GM18870 (cell line): Measurements from ENCODE around the gene TMIGD1.
"Not testable (repeated sequence)": the region's sequence is repeated elsewhere in the genome, so short reads cannot be mapped to it uniquely, and the experiment has no call there.

Experiments
- ATAC-seq: cut with Tn5 transposase; IDR thresholded peaks from one replicate; pipeline ENCODE4 v1.9.1; 2021; ENCODE audit warnings: moderate library complexity; ENCODE audit not compliant: unreplicated experiment

Gene TMIGD1

DNA sequence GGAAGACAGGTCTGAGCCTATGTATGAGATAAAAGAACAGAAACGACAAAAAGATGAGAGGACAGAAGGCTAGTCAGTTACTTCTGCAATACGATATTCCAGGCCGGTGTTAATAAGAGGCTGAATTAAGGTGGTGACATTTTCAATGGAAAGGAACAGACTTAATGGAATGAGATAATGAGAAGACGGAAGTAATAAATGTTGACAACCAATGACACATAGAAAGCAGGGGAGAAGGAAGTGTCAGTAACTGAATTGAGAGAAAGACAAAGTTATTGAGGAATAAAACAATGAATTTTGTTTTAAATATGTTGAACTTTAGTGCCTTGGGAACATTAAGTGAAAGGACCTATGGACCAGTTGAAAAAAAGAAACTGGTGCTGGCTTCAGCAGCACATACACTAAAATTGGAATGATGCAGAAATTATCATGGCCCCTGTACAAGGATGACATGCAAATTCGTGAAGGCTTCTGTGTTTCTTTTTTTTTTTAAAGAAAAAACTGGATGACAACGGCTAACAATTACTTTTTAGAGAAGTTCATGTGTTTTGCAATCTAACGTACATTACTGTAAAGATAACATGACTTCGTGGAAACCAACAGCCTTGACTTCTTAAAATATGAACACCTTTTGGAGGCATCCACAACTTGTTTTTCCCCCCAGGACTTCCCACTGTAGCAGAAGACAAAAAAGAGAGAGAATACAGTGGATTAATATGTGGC lies 26.4 kb upstream of the TMIGD1 start:
- ATAC-seq, result no peak

DNA sequence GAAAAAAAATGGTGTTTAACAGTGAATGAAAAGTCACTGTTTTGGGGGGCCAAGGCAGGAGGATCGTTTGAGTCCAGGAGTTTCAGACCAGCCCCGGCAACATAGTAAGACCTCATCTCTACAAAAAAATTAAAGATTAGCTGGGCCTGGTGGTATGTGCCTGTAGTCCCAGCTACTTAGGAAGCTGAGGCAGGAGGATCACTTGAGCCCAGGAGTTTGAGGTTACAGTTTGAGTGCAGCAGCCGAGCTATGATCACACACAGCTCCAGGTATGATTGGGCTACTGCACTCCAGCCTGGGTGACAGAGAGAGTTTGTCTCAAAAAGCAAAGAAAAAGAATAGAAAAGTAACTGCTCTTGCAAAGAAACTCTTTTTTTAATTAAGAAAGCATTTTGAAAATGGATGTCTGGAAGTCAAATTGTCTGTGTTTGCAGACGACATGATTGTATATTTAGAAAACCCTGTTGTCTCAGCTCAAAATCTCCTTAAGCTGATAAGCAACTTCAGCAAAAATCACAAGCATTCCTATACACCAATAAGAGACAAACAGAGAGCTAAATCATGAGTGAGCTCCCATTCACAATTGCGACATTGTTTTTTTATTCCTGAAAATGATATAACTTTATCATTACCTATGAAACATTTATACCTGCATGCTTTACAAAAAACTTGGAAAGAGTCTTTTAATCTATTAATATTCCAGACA lies 24.4 kb upstream of the TMIGD1 start:
- no peak for ATAC-seq

GRCh38 chr17:30357476-30357875 lies 23.6 kb upstream of the TMIGD1 start:
- ATAC-seq, result no peak

- no peak for ATAC-seq
Measured at GRCh38 chr17:30354701-30355100, 20.8 kb upstream of the TMIGD1 start.

GRCh38 chr17:30352240-30352814 lies 18.5 kb upstream of the TMIGD1 start:
- no peak for ATAC-seq

- ATAC-seq, result no peak
Measured at GRCh38 chr17:30351735-30352134, 17.9 kb upstream of the TMIGD1 start.

DNA sequence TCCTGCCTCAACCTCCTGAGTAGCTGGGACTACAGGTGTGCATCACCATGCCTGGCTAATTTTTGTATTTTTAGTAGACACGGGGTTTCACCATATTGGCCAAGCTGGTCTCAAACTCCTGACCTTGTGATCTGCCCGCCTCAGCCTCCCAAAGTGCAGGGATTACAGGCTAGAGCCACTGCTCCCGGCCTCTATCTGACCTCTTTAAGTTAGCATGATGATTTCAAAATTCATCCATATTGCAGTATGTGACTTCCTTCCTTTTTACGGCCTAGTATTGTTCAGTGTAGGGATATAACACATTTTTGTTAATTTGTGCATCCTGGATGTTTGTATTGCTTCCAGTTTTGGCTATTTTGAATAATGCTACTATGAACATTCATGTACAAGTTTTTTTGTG lies 17.4 kb upstream of the TMIGD1 start:
- ATAC-seq, result not testable (repeated sequence)

DNA sequence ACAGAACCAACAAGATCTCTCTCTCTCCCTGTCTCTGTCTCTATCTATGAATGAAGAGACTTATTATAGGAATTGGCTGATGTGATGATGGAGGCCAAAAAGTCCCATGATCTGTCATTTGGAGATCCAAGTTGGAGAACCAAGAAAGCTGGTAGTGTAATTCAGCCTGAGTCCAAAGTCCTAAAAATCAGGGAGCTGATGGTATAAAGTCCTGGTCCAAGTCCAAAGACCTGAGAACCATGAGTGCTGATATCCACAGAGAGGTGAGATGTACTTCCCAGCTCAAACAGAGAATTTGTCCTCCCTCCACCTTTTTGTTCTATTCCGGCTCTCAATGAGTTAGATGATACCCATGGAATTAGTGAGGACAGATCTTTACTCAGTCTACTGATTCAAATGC lies 15.4 kb upstream of the TMIGD1 start:
- ATAC-seq, result no peak

DNA sequence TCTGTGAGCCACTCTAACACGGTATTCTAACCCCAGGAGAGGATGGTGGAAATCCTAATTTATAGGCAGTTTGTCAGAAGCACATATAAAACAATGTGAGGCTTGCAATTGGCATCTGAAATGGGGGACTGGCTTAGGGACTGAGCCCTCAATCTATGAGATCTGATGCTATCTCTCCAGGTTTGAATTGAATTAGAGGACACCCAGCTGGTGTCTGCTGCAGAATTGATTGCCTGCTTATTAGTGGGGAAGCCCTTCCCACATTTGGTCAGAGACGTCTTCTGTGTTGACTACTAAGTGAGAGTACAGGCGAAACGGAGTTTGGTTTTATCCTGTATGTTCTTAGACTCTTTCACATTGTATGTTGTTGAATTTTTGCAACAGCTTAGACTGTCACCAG lies 13.6 kb upstream of the TMIGD1 start:
- no peak for ATAC-seq

DNA sequence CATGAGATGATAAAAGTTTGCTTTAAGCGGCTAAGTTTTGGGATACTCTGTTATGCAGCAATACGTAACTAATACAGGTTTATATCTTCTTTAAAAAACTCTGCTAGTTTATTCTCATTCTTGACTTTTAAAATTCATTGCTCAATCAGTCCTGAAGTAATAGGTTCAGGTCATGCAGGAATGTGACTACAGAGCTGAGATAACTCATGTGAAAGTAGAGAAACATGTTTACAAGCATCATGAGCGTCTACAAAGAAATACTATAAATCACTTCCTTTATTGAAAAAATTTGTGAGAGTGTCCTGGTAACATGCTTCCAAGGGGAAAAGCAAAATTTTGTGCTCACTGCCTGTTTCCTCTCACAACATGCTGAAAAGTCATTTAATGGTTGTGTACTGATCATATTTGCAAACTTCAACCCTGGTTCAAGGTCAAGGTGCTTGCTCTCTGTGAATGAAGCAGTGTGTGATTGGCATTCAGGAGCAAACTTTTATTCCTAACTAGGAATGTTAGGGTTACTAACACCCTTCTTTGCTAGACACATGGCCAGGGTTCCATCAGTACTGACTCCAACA lies 12.5 kb upstream of the TMIGD1 start:
- ATAC-seq, result no peak

DNA sequence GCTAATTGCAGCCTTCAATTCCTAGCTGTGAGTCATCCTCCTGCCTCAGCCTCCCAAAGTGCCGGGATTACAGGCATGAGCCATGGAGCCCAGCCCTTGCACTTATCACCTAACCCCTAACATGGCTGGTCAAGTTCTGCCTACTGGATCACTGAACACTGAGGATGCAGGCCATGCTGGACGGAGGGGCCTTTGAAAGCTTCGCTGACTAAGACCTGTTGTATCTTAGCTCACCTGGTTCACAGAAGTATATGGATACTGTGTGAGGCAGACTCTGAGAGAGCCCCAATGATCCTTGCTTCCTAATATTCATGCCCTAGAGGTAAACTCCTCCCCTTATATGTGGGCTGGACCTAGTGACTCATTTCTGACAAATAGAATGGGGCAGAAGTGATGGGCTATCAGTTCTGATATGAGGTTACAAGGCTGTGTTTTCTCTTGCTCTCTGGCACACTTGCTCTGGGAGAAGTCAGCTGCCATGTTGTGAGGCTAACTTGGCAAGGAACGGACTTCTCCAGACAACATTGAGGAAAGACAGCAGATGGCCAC lies 11.7 kb upstream of the TMIGD1 start:
- ATAC-seq, result no peak

DNA sequence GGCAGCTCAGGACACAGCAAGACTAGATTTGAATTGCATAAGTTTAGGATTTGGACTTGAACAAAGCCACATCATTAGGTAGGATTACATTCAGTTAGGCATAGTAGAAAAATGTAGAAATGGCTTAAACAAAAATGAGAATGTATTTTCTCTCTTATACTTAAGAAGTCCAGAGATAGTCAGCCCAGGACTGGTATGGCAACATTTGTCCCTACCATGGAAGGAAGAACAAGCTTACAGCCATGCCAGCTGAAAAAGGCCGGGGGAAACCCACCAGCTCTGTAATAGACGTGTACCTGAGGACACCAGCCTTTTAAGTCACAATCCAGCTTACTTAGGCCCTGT lies 11.2 kb upstream of the TMIGD1 start:
- ATAC-seq, result no peak

- ATAC-seq, result no peak
Measured at GRCh38 chr17:30344283-30345088, 10.6 kb upstream of the TMIGD1 start.

DNA sequence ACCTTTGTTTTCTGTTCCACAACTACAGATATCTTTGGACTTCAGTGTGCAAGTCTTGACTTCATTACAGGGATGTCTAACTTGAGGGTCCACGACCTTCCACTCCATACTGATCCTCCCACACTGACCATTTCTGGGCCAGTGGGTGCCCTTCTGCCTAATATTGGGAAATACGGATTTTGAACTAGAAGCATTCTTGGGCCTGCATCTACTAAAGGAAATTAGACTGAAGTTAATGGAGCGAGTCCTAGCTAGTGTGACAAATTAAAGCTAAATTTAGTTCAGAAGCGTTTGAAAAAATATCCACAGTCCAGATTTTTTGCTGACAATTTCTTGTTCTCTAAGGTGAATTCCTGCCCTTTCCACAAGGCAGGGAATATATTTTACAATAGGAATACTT lies 9.9 kb upstream of the TMIGD1 start:
- no peak for ATAC-seq

DNA sequence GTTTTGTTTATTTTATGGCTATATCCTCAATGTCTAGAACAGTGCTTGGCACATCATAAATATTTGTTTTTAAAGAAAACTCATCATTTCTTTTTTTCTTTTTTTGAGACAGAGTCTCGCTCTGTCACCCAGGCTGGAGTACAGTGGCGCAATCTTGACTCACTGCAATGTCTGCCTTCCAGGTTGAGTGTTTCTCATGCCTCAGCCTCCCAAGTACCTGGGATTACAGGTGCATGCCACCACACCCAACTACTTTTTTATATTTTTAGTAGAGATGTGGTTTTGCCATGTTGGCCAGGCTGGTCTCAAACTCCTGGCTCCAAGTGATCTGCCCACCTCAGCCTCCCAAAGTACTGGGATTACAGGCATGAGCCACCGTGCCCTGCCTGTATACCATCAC lies 9.4 kb upstream of the TMIGD1 start:
- ATAC-seq, result not testable (repeated sequence)

DNA sequence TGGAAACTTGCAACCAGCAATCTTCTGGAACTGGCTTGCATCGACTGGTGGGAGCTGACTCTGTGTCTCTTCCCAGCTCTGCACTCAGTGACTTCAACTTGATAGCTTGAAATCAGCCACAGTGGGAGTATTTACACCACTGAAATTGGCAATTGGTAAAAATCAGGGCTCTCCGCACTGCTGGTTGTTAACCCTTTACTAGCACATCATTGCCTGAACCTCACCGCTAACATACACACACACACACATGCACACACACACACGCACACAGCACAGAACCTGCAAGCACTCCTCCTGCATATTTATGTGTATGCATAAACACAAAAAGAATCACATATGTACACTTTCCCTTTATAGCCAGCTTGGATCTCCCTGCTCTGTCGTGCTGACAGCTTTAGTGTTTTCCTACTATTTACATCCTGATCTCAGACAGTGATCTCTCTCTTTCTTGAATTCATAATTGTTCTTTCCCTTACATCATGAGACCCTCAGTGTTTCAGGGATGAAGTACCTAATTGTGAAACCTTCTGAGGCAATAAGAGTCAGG lies 7.9 kb upstream of the TMIGD1 start:
- no peak for ATAC-seq

DNA sequence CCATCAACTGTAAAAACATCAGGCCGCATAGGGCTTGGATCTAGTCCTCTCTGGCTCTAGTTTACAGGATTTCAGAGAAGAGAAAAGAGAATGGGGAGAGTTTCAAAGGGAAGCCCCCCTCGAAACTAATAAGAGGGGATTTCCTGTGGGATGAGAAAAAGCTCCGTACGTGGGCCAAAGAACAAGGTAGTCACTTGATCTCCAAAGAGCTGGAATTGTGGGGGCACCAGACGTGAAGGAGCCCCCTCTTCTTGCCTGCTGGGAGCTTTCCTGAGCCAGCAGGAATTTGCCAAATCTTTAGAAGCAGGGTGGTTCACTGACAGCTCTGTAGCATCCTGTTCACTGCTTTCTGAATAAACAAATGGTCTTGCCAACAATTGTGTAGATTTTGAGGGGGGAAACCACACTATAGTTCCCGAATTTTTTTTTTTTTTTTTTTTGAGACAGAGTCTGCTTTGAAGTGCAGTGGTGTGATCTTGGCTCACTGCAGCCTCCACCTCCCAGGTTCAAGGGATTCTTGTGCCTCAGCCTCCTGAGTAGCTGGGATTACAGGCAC lies 7.0 kb upstream of the TMIGD1 start:
- no peak for ATAC-seq

DNA sequence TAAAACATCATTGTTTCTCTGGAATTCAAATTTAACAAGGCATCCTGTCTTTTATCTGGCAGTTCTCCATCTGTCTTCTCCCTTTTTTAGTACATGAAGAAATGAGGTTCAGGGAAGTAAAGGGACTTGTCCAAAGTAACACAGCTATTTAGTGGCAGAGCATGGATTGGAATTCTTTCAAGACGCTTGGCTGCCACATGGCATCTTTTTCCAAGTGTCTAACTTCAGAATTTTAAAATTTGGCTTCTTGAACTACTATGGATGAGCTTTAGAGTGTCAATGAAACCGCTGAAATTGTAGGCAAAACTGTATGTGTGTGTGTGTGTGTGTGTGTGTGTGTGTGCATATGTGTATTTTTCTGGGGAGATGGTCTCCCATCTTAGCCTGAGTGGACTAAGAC lies 5.2 kb upstream of the TMIGD1 start:
- no peak for ATAC-seq

DNA sequence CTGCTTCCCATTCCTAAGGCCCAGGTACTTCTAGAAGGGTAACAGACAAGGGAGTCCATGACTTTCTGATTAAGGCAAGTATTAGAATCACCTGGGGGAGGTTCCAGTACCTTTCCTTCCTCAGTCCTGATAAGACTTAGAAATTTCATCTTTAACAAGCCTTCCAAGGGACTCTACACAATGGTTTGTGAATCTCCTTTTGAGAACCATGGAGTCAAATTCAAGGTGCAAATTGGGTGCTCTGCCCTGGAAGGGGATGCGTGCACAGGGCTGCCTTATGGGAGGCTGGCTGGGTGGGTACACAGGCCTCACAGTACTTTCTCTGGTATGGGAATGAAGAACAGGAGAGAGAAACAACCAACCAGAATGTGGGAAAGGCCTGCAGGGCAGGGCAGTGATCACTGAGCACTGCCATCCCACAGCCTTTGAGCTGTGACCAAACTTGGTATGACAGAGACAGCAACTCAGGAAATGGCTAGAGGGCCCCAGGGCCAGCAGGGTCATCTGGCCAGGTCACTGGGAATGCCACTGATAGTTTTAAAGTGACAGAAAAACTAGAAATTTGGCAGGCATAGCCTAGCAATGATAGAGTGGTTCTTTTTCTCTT lies 3.6 kb upstream of the TMIGD1 start:
- ATAC-seq, result no peak
